HG03066 (cell line): ENCODE measurements around the gene PPP1R9B.
A peak's percentile ranks its signal among the peaks of the same experiment; 100 is the strongest.

Experiments
- ATAC-seq: cut with Tn5 transposase; IDR thresholded peaks from one replicate; pipeline ENCODE4 v1.9.1; 2021; ENCODE audit warnings: low read depth; ENCODE audit not compliant: unreplicated experiment

PPP1R9B gene

GRCh38 chr17:50150354-50151040 is at the start of gene PPP1R9B:
Gene PPP1R9B (minus strand): TSS chr17:50150677. CDS start chr17:50150513, 164 bp downstream.
- no peak for ATAC-seq

- ATAC-seq = peak; percentile 23
Observed at GRCh38 chr17:50199803-50200456, 49.5 kb upstream of the PPP1R9B start.

- no peak for ATAC-seq
Observed at GRCh38 chr17:50199211-50199802, 48.8 kb upstream of the PPP1R9B start.

GRCh38 chr17:50198026-50198669 is 47.7 kb upstream of the PPP1R9B start:
- no peak for ATAC-seq

GRCh38 chr17:50196826-50197225 is 46.3 kb upstream of the PPP1R9B start:
- no peak for ATAC-seq

GRCh38 chr17:50196036-50196435 is 45.6 kb upstream of the PPP1R9B start:
- ATAC-seq = no peak

GRCh38 chr17:50194934-50195865 is 44.7 kb upstream of the PPP1R9B start:
- no peak for ATAC-seq

- no peak for ATAC-seq
Observed at GRCh38 chr17:50194140-50194933, 43.9 kb upstream of the PPP1R9B start.

GRCh38 chr17:50192618-50193291 is 42.3 kb upstream of the PPP1R9B start:
- ATAC-seq = no peak

- no peak for ATAC-seq
Observed at GRCh38 chr17:50192144-50192617, 41.7 kb upstream of the PPP1R9B start.

- no peak for ATAC-seq
Observed at GRCh38 chr17:50191359-50192143, 41.1 kb upstream of the PPP1R9B start.

- no peak for ATAC-seq
Observed at GRCh38 chr17:50190603-50191358, 40.3 kb upstream of the PPP1R9B start.

GRCh38 chr17:50190293-50190602 is 39.8 kb upstream of the PPP1R9B start:
- no peak for ATAC-seq

GRCh38 chr17:50189550-50190292 is 39.2 kb upstream of the PPP1R9B start:
- no peak for ATAC-seq

GRCh38 chr17:50188921-50189549 is 38.6 kb upstream of the PPP1R9B start:
- no peak for ATAC-seq

- ATAC-seq = no peak
Observed at GRCh38 chr17:50188531-50188920, 38.0 kb upstream of the PPP1R9B start.
